Measurements from ENCODE around the gene PPCDC. TPM values are rescaled to one million over a fixed set of nuclear protein-coding genes. Genes with fewer than 3 reads are reported as not detected.
A peak's percentile ranks its signal among the peaks of the same experiment; 100 is the strongest.

The PPCDC gene
- total RNA-seq, 1 donor from 2014 or later, result 31.0 TPM

DNA sequence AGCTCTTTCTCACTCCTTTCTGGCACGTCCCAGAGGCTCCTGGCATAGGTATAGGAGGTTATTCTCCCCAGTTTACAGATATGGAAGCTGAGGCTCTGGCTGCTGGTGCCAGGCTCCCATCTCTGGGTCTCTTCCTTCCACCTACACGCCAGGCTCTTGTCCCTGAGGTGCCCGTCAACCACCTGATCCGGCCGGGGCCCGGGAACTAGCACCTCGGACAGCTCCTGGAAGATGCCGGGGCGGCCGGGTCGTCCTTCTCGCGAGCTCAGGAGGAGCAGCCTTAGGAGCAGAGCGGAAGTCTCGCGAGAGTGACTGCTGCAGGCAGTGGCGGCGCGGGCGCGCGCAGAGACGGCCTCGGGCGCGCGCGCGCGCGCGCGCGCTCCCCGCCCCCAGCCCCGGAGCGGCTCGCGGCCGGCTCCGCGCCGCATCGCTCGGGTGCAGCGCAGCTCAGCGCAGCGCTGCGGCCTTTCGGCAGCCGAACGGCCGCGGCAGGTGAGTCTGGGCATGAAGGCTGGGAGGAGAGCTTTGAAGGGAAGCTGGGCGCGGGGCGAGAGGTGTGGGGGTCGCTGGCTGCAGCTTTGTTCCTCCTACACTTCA, 28.1 kb upstream of the PPCDC start, which contains the start of gene SCAMP5:
Gene SCAMP5, plus strand, starts transcription at position 382 of the 597 bp plus-strand sequence. CDS start 16,277 bp downstream, outside the sequence.
- no peaks in the 10 kb centered on the region for H3K9me3 Mint-ChIP-seq
- peaks cover 8% of the 10 kb centered on the region for H3K4me1 Mint-ChIP-seq (ENCODE audit: low read depth)
- H3K27ac Mint-ChIP-seq, result no peak within 1 kb of the TSS
- intact Hi-C loops (cut with micrococcal nuclease), result no loop called here
- peak; percentile 92 for DNase-seq (ENCODE audit: low spot score)
- H3K27me3 Mint-ChIP-seq (ENCODE audit: low read depth), result peaks cover 38% of the 10 kb centered on the region
- no peaks in the 10 kb centered on the region for H3K36me3 Mint-ChIP-seq (ENCODE audit: low read depth)
- H3K4me3 Mint-ChIP-seq (ENCODE audit: low read depth), result peak within 1 kb of the TSS; percentile 54

DNA sequence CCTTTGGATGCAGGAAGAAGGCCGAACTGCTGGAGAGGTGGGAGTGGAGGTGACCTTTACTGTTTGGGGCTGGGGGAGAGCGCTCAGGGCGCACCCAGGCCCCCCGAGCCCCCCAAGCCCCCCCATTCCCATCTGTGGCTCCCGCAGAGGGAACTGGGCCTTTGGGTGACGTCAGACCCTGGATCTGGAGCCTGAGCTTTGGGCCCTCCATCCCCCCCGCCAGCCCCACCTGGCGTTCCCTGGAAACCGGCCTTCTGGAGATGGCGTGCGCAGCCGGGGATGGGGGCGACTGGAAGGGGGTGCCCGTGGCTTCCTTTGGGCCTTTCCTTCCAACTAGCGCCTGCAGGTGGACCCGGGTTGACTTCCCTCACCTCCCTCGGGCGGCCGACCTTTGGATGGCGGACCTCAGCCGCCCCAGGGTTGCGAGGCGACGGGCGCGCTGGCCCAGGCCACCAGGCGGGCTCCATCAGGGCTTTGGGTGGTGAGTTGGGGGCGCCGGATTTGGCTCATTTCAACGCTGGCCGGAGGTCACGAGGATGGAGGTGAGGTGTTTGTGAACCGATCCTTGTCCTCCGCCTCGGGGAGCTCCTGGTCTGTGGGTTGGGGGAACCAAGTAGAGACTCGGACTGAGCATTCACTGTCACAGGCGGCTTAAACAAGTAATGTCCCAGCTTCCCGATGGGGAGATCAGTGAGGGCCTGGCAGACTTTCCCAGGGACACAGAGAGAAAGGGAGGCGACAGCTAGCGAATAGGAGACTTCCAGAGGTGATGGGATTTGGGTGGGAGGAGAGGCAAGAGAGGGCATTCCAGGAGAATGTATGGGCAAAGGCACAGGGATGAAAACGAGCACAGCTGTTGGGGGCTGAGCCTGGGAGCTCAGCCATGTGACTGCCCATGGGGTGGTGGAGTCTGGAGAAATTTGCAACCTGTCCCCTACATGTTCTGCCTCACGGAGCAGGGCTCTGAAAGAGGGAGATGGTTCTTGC, 27.3 kb upstream of the PPCDC start:
- Mint-ChIP-seq H3K27me3 (ENCODE audit: low read depth) (peaks cover 35% of the 10 kb centered on the region), H3K9me3 (no peaks in the 10 kb centered on the region), H3K36me3 (ENCODE audit: low read depth) (no peaks in the 10 kb centered on the region), H3K4me1 (ENCODE audit: low read depth) (peaks cover 4% of the 10 kb centered on the region), H3K27ac (no peak overlapping the region), H3K4me3 (ENCODE audit: low read depth) (peak overlapping the region; percentile 54)
- DNase-seq (ENCODE audit: low spot score), result no peak
- intact Hi-C loops (cut with micrococcal nuclease), result no loop called here

DNA sequence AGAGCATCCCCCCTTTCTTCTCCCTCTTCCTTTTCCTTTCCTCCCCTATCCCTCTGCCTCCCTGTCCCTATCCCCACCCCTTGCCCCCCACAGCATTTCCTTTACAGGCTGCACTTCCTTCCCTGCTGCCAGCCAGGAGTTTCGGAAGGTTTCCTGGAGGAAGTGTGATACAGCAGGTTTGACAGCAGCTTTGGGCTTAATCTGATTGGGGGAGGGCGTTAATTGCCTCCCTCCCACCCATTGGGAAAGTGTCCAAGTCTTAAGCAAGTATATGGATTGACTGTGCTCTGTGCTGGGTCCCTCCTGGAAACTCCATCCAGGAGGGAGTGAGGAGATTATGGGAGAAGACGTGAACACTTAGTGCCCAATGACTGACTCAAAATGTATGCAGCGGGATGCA, 26.2 kb upstream of the PPCDC start:
- H3K4me3 Mint-ChIP-seq (ENCODE audit: low read depth), result no peak overlapping the region
- H3K27me3 Mint-ChIP-seq (ENCODE audit: low read depth), result peaks cover 31% of the 10 kb centered on the region
- no peak for DNase-seq (ENCODE audit: low spot score)
- no peaks in the 10 kb centered on the region for H3K36me3 Mint-ChIP-seq (ENCODE audit: low read depth)
- no peaks in the 10 kb centered on the region for H3K9me3 Mint-ChIP-seq
- intact Hi-C loops (cut with micrococcal nuclease), result no loop called here
- peaks cover 4% of the 10 kb centered on the region for H3K4me1 Mint-ChIP-seq (ENCODE audit: low read depth)
- no peak overlapping the region for H3K27ac Mint-ChIP-seq

DNA sequence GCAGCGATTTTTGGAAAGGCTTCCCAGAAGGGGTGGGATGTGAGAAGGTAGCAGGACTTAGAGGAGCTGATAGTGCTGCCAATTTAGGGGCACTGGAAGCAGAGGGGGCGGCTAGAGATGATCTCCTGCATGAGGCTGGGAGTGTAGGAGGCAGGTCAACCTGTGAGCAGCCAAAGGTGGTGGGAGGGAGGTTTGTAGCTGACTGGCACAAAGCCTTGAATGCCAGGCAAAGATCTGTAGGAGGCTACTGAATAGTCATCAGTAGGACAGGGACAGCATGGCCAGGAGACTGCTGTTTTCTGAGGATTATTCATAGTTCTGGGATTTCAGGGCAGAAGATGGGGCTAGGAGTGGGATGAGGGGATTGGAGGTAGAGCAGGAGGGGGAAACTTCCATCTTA, 25.8 kb upstream of the PPCDC start:
- no peak for DNase-seq (ENCODE audit: low spot score)
- intact Hi-C loops (cut with micrococcal nuclease), result no loop called here
- Mint-ChIP-seq H3K4me3 (ENCODE audit: low read depth) (no peak overlapping the region), H3K9me3 (no peaks in the 10 kb centered on the region), H3K36me3 (ENCODE audit: low read depth) (no peaks in the 10 kb centered on the region), H3K4me1 (ENCODE audit: low read depth) (peaks cover 4% of the 10 kb centered on the region), H3K27ac (no peak overlapping the region), H3K27me3 (ENCODE audit: low read depth) (peaks cover 31% of the 10 kb centered on the region)

DNA sequence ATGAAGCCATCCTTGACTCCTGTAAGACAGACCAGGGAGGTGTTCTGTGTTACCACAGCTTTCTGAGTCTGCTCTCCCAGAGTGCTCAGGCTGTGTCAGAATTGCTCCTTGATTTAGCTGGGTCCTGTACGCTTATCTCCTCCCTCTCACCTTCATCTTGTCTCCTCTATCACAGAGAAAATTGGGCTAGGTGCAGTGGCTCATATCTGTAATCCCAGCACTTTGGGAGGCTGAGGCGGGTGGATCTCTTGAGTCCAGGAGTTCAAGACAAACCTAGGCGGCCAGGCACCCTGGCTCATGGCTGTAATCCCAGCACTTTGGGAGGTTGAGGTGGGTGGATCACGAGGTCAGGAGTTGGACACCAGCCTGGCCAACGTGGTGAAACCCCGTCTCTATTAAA, 22.1 kb upstream of the PPCDC start:
- no peak overlapping the region for H3K4me3 Mint-ChIP-seq (ENCODE audit: low read depth)
- DNase-seq (ENCODE audit: low spot score), result no peak
- intact Hi-C loops (cut with micrococcal nuclease), result no loop called here
- H3K4me1 Mint-ChIP-seq (ENCODE audit: low read depth), result no peaks in the 10 kb centered on the region
- no peaks in the 10 kb centered on the region for H3K36me3 Mint-ChIP-seq (ENCODE audit: low read depth)
- H3K27ac Mint-ChIP-seq, result no peak overlapping the region
- no peaks in the 10 kb centered on the region for H3K9me3 Mint-ChIP-seq
- H3K27me3 Mint-ChIP-seq (ENCODE audit: low read depth), result peaks cover 23% of the 10 kb centered on the region

DNA sequence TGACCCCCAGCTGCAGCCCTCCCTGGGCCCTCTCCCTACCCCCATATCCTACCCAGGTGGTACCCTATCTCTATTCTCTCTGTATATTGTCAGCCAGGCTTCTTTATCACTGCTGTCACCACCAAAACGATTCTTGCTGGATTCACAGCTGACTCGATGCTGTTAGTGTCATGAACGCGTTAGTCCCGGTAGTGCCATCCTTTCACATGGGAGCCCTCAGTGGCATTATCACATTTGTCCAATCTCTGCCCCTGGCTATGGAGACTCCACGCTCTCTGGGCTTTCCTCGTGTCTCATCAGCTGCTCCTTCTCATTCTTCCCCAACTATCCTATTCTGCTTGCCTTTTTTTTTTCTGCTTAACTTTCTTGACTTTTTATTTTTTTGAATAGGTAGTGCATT, 21.0 kb upstream of the PPCDC start:
- Mint-ChIP-seq H3K36me3 (ENCODE audit: low read depth) (no peaks in the 10 kb centered on the region), H3K27me3 (ENCODE audit: low read depth) (peaks cover 12% of the 10 kb centered on the region), H3K27ac (no peak overlapping the region), H3K4me1 (ENCODE audit: low read depth) (peaks cover 2% of the 10 kb centered on the region), H3K4me3 (ENCODE audit: low read depth) (no peak overlapping the region), H3K9me3 (no peaks in the 10 kb centered on the region)
- DNase-seq (ENCODE audit: low spot score), result no peak
- intact Hi-C loops (cut with micrococcal nuclease), result no loop called here

DNA sequence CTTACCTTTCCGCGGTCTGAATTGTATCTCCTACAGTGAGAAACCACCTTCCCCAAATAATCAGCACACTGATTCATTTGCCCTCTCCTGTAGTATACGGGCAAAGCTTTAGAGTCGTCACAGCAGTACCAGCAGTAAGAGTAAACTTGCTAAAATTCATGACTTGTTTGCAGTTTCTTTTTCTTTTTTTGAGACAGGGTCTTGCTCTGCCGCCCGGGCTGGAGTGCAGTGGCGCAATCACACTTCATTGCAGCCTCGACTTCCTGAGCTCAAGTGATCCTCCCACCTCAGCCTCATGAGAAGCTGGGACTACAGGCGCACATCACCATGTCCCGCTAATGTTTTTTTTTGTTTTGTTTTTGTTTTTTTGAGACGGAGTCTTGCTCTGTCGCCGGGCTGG, 16.2 kb upstream of the PPCDC start:
- H3K4me1 Mint-ChIP-seq (ENCODE audit: low read depth), result peaks cover 8% of the 10 kb centered on the region
- no peak overlapping the region for H3K4me3 Mint-ChIP-seq (ENCODE audit: low read depth)
- intact Hi-C loops (cut with micrococcal nuclease), result no loop called here
- no peaks in the 10 kb centered on the region for H3K9me3 Mint-ChIP-seq
- DNase-seq (ENCODE audit: low spot score), result no peak
- H3K36me3 Mint-ChIP-seq (ENCODE audit: low read depth), result no peaks in the 10 kb centered on the region
- peaks cover 13% of the 10 kb centered on the region for H3K27me3 Mint-ChIP-seq (ENCODE audit: low read depth)
- no peak overlapping the region for H3K27ac Mint-ChIP-seq

DNA sequence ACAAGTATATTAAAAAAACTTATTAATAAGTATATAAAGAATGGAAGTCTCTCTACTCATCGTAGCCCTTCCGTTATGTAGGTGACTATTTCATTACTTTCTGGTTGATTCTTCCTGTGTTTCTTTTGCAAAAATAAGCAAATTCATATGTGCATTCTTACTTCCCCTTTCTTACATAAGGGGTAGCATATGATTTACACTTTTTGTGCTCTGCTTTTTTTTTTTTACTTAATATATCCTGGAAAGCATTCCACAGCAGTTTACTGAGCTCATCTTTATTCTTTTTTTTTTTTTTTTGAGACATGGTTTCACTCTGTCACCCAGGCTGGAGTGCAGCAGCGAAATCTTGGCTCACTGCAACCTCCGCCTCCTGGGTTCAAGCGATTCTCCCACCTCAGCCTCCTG, 15.2 kb upstream of the PPCDC start:
- Mint-ChIP-seq H3K4me1 (ENCODE audit: low read depth) (peaks cover 8% of the 10 kb centered on the region), H3K4me3 (ENCODE audit: low read depth) (no peak overlapping the region), H3K27ac (no peak overlapping the region), H3K27me3 (ENCODE audit: low read depth) (peaks cover 13% of the 10 kb centered on the region), H3K9me3 (no peaks in the 10 kb centered on the region), H3K36me3 (ENCODE audit: low read depth) (no peaks in the 10 kb centered on the region)
- intact Hi-C loops (cut with micrococcal nuclease), result no loop called here
- DNase-seq (ENCODE audit: low spot score), result no peak

DNA sequence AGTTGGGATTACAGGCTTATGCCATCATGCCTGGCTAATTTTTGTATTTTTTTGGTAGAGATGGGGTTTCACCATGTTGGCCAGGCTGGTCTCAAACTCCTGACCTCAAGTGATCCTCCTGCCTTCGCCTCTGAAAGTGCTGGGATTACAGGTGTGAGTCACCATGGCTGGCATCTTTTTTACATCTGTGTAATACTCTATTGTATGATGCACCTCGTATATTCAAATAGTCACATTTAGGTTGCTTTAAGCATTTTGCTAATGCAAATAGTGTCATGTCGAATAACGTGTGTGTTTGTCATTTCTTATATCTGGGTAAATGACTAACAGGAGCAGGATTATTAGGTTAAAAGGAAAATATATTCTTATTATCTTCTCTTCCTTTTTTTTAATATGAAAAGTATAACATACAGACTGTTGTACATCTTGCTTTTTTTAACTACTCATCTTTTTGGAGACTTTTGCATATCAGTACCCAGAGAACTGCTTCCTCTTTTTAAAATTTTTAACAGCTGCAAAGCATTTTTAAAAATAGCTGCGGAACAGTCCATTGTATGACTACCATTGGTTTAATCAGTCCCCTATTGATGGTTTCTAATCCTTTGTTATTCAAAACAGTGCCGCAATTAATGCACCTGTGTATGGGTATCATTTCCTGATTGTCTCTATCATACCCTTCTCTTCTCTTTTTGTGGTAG, 14.6 kb upstream of the PPCDC start:
- no peak for DNase-seq (ENCODE audit: low spot score)
- intact Hi-C loops (cut with micrococcal nuclease), result no loop called here
- Mint-ChIP-seq H3K4me1 (ENCODE audit: low read depth) (peaks cover 8% of the 10 kb centered on the region), H3K36me3 (ENCODE audit: low read depth) (no peaks in the 10 kb centered on the region), H3K27ac (no peak overlapping the region), H3K9me3 (no peaks in the 10 kb centered on the region), H3K4me3 (ENCODE audit: low read depth) (no peak overlapping the region), H3K27me3 (ENCODE audit: low read depth) (peaks cover 13% of the 10 kb centered on the region)

DNA sequence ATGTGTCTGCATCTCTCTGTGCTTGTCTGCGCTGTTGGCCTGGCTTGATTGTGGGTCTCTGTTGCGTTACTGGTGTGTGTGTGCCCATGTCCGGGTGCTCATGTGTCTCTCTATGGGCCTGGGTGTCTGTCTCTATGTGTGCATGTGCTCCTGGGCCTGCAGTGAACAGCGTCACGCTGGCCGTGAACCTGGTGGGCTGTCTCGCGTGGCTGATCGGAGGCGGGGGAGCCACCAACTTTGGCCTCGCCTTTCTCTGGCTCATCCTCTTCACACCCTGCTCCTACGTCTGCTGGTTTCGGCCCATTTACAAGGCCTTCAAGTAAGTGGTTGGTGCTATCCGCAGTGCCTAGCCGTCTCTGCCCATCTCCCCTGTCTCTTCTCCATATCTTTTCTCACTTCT, 7.0 kb upstream of the PPCDC start:
- no peak overlapping the region for H3K27ac Mint-ChIP-seq
- no peak for DNase-seq (ENCODE audit: low spot score)
- H3K4me1 Mint-ChIP-seq (ENCODE audit: low read depth), result no peaks in the 10 kb centered on the region
- H3K4me3 Mint-ChIP-seq (ENCODE audit: low read depth), result no peak overlapping the region
- H3K9me3 Mint-ChIP-seq, result no peaks in the 10 kb centered on the region
- H3K27me3 Mint-ChIP-seq (ENCODE audit: low read depth), result peaks cover under 1% of the 10 kb centered on the region
- no peaks in the 10 kb centered on the region for H3K36me3 Mint-ChIP-seq (ENCODE audit: low read depth)
- intact Hi-C loops (cut with micrococcal nuclease), result no loop called here

DNA sequence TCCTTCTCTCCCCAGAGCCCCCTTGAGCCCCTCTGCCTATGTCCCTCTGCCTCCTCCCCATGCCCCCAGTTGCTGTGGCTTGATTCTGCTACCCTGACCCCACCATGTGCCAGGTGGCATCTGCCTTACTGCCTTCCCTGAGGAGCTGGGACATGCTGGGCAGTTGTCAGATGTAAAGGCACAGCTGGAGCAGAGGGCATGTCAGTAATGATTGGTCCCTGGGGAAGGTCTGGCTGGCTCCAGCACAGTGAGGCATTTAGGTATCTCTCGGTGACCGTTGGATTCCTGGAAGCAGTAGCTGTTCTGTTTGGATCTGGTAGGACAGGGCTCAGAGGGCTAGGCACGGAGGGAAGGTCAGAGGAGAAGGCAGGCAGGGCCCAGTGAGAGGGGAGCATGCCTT, 3.5 kb upstream of the PPCDC start:
- Mint-ChIP-seq H3K36me3 (ENCODE audit: low read depth) (peaks cover 3% of the 10 kb centered on the region), H3K4me1 (ENCODE audit: low read depth) (peaks cover 3% of the 10 kb centered on the region), H3K9me3 (no peaks in the 10 kb centered on the region), H3K27me3 (ENCODE audit: low read depth) (no peaks in the 10 kb centered on the region), H3K27ac (no peak overlapping the region), H3K4me3 (ENCODE audit: low read depth) (no peak overlapping the region)
- no peak for DNase-seq (ENCODE audit: low spot score)
- intact Hi-C loops (cut with micrococcal nuclease), result loop anchor here (5.0 to 10.0 kb wide), 2 partner anchors 63 to 435 kb away; partner anchors contain the start of genes RPP25 and SIN3A

DNA sequence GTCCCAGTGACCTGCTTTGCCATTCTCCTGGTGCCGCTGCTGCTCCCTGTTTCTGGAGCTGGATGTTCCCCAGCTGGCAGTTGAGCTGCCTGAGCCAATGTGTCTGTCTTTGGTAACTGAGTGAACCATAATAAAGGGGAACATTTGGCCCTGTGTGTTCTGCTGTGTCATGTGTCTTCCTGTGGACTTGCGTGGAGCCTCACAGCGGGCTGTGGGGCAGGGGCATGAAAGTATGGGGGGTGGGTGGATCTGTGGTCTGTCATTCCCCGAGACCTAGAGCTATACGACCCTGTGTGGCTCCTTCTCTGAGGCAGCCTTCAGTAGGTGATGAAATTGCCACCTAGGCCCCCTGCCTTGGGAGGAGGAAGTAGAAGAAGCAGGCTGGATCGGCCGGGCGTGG, 2.0 kb upstream of the PPCDC start:
- no peak for DNase-seq (ENCODE audit: low spot score)
- peaks cover 7% of the 10 kb centered on the region for H3K36me3 Mint-ChIP-seq (ENCODE audit: low read depth)
- no peaks in the 10 kb centered on the region for H3K9me3 Mint-ChIP-seq
- H3K4me3 Mint-ChIP-seq (ENCODE audit: low read depth), result no peak overlapping the region
- no peak overlapping the region for H3K27ac Mint-ChIP-seq
- intact Hi-C loops (cut with micrococcal nuclease), result loop anchor here (5.0 to 10.0 kb wide), 2 partner anchors 64 to 433 kb away; partner anchors contain the start of genes RPP25 and SIN3A
- H3K4me1 Mint-ChIP-seq (ENCODE audit: low read depth), result peaks cover 10% of the 10 kb centered on the region
- no peaks in the 10 kb centered on the region for H3K27me3 Mint-ChIP-seq (ENCODE audit: low read depth)

Data from activated T-helper 2 cell treated with anti-CD3 and anti-CD28 coated beads, Interferon-gamma antibody, Interleukin-2, Interleukin-4, amounts not matched to agents 10 μg/mL and 5 μg/mL and 100 μg/mL, durations not matched to agents 14 hours and 24 hours and 36 hours (primary cell).